ENCODE measurements around the gene STARD10.

- TF ChIP-seq, protein P1, sequence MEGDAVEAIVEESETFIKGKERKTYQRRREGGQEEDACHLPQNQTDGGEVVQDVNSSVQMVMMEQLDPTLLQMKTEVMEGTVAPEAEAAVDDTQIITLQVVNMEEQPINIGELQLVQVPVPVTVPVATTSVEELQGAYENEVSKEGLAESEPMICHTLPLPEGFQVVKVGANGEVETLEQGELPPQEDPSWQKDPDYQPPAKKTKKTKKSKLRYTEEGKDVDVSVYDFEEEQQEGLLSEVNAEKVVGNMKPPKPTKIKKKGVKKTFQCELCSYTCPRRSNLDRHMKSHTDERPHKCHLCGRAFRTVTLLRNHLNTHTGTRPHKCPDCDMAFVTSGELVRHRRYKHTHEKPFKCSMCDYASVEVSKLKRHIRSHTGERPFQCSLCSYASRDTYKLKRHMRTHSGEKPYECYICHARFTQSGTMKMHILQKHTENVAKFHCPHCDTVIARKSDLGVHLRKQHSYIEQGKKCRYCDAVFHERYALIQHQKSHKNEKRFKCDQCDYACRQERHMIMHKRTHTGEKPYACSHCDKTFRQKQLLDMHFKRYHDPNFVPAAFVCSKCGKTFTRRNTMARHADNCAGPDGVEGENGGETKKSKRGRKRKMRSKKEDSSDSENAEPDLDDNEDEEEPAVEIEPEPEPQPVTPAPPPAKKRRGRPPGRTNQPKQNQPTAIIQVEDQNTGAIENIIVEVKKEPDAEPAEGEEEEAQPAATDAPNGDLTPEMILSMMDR (IDR thresholded peaks at IDR 0.05; ENCODE audit: control extremely low read depth in 1 of 3, insufficient read depth in 1 of 3, low read depth in 1 of 3, low read length in 3 of 3): no peak
- TF ChIP-seq EGR1 (IDR thresholded peaks at IDR 0.05; ENCODE audit: borderline replicate concordance, low read depth, low read length) (no peak), SP2 (IDR thresholded peaks at IDR 0.05; ENCODE audit: low read length) (no peak), KDM1A (IDR thresholded peaks at IDR 0.05; ENCODE audit: borderline replicate concordance, low read length) (no peak), GABPA (IDR thresholded peaks at IDR 0.05; ENCODE audit: borderline replicate concordance, insufficient read depth, low read length) (no peak), EZH2 (IDR thresholded peaks at IDR 0.05; ENCODE audit: low read depth, low read length, severe bottlenecking) (no peak), SP1 (IDR thresholded peaks at IDR 0.05; ENCODE audit: low read depth, low read length) (no peak)
Observed at GRCh38 chr11:72736452-72737069, 57.3 kb downstream of the STARD10 start.

Data from H1 (cell line).